HG03469 (cell line): ENCODE results near the gene SCMH1.

Experiments used
- ATAC-seq: cut with Tn5 transposase; IDR thresholded peaks from one replicate; pipeline ENCODE4 v1.9.1; 2021; ENCODE audit warnings: mild to moderate bottlenecking, moderate library complexity, moderate number of reproducible peaks; ENCODE audit not compliant: unreplicated experiment

Gene SCMH1

GRCh38 chr1:41033272-41033671 is 208.8 kb downstream of the SCMH1 start:
- no peak for ATAC-seq

DNA sequence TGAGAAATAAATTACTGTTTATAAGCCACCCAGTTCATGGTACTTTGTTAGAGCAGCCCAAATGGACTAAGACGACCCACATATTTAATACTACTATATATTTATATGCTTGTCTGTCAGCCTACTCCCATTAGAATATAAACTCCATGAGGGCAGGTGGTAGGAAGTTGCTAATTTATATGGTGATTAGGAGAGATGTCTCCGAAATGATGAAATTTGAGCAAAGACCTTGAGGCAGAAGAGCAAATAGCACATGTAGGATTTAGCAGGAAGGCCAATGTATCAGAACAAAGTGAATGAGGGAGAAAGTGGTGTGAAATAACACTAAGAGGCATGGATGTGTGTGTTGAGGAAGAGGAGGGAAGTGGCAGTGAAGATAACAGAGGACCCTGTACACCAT is 210.0 kb downstream of the SCMH1 start:
- ATAC-seq, result no peak

GRCh38 chr1:41030872-41031616 is 211.1 kb downstream of the SCMH1 start:
- ATAC-seq, result no peak

- ATAC-seq, result no peak
These were observed 214.0 kb downstream of the SCMH1 start for GRCh38 chr1:41028034-41028642.

DNA sequence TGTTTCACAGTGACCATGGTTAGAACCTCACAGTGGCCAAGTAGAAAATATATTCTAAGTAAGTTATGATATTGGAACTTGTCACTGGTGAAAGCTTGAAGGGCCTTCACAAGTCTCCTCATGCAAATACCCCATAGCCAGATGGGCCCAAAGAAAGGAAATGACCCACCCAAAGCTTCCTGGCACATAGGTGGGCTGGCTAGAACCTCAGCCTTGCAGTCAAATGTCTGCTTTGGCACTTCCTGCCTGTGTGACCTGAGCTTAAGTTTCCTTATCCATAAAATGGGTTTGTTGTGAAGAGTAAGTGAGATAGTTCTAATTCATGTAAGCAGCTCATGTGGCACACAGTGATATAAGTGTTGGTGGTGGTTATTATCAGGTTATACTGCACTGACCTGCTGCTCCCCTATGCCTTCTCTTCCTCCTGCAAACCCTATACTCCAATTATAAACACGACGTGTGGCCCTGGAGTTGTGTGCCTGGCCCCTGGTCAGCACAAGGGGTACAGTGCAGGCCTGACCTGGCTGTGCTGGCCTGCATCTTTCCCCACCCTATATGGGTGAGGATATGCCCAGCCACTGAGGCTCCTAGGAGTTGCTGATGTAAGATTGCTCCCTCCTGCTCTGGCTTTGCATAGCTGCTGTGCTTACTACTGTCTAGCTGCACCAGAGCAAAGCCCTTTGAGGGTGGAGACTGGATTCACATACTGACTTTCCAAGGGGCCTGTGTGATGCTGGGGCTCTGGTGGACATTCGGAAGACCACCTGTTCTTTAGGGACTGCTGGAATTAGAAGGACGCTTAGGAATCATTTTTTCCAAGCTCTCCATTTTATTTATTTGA is 215.9 kb downstream of the SCMH1 start:
- no peak for ATAC-seq

DNA sequence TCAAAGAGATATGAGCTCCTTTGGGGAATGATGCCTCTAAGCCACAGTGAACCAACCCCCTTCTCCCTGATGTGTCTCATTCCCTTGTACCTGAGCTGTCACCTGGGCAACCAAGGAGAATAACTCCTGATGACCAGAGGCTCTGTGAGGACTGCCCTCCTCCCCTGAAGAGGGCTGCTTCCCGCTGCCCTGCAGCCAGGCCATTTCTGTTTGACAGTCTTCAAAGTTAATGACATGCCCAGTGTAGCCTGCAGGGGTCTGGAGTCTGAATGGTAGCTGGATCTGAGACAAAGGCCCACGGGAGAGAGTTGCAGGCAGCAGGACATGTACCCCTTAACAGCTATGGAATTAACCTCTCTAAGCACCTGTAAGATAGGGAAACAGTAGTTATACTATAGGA is 217.2 kb downstream of the SCMH1 start:
- ATAC-seq, result no peak

- ATAC-seq, result no peak
These were observed 218.7 kb downstream of the SCMH1 start for GRCh38 chr1:41023279-41023990.

DNA sequence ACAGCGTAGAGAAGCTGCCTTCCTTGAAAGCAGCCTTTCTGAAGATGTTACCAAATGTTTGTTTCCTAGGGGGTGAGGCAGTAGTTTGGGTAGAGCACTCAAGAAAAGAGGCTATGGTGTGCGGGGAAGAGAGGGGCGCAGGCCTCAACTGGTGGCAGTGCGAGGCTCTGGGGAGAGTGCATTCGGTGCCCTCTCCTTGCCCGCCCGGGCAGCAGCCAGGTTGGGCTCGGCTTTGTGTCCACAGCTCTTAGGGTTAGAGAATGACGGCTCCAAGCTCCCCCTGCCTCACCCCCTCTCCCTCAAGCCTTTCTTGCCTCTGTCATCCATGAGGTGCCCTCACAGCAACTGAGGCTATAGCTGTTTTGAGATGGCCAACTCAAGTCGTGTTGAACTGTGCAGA is 219.7 kb downstream of the SCMH1 start:
- no peak for ATAC-seq

DNA sequence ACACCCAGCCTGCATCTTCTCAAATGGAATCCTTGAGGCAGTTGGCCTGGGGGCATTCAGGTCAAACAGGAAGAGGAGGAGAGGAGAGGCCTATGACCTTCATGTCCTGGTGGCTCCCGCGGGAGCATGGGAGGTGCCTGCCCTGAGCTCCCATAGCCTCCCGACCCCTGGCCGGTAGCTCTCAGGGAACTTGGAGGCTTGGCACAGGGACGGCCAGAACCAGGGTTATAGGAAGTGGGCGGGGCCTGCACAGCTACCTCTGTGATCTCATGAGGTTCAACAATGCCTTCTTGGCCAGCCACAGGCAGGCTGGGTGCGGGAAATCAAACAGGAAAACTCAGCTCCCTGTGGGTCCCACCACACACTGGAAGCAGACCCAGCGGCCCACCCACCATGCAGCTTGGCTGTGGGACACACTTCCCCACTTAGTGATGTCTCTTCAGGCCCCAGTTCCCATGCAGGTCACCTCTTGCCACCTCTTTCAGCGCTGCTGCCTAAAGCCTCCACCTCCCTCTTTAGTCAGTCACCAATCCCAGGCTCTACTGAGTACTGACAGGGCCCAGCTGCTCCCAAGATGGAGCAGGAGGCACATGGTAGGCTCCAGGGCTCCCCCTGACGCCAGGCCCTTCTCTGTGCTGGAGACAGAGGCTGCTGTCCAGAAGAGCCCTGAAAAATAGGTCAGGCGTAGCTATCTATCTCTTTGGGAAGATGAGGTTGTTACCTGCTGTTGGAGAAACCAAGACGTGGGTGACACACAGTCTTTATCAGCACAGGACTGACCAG is 220.4 kb downstream of the SCMH1 start, which contains the start of gene SLFNL1:
SLFNL1 (minus strand) TSS at position 200 of the 783 bp plus-strand sequence. CDS start 1,065 bp downstream, outside the sequence.
- no peak for ATAC-seq

- ATAC-seq, result no peak
These were observed 221.5 kb downstream of the SCMH1 start for GRCh38 chr1:41020654-41021053.

- no peak for ATAC-seq
These were observed 222.0 kb downstream of the SCMH1 start for GRCh38 chr1:41020109-41020576.

- ATAC-seq, result no peak
These were observed 222.8 kb downstream of the SCMH1 start for GRCh38 chr1:41019353-41019745.

DNA sequence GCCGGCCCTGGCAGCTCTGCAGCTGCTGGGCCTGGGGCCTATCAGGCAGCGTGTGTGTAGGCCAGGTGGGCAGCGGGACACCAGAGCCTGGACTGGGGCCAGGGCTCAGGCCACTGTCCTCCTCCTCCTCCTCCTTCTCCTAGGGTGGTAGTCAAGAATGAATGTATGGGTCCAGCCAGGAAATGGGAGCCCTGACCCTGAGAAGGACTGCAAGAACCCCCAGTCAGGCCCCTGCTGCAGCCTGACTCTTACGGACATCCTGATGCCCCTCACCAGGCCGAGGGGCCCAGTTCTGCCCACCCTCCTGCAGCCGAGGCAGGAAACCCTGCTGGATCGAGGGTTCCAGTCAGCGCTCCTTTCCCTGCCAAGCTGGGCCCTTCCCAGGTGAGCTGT is 224.1 kb downstream of the SCMH1 start:
- no peak for ATAC-seq

DNA sequence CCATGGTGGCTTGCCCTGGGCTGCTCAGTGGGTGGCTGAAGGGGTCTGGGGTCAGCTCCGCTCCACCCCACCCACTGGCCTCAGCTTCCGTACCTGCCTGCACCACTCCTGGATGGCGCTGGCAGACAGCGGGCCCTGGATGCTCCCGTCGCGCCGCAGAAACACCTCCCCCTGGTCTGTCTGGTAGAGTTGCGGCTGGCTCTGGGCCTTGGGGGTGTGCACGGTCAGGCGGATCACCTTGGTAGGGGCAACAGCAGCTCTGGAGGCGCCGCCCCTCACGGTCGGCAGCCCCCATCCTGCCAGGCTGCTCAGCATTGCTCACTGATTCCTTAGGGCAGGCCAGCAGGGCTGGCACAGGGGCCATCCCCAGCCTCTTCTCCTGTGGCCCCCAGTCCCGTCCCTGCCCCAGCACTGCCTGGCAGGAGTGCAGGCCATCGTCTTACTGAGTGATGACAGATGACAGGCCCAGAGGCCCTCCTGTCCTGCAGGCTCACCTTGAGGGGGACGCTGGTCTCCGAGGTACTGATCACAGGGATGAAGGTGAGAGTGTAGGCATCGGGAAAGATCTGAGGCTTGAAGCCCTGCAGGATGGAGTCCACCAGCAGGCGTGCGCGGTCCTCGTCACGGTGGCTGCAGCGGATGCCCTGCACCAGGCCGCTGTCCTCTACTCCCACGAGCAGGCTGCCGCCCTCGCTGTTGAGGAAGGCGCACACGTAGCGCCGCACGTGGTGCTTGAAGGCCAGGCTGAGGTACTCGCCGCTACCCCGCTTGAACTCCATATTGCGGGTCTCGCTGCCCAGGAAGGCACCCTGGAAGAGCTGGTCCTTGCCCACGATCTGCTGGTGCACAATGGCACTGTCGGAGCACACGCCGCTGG is 224.7 kb downstream of the SCMH1 start:
- ATAC-seq, result no peak

- ATAC-seq, result no peak
These were observed 226.1 kb downstream of the SCMH1 start for GRCh38 chr1:41015897-41016470.

- no peak for ATAC-seq
These were observed 226.7 kb downstream of the SCMH1 start for GRCh38 chr1:41015281-41015896.

GRCh38 chr1:41014871-41015270 is 227.2 kb downstream of the SCMH1 start:
- ATAC-seq, result no peak

DNA sequence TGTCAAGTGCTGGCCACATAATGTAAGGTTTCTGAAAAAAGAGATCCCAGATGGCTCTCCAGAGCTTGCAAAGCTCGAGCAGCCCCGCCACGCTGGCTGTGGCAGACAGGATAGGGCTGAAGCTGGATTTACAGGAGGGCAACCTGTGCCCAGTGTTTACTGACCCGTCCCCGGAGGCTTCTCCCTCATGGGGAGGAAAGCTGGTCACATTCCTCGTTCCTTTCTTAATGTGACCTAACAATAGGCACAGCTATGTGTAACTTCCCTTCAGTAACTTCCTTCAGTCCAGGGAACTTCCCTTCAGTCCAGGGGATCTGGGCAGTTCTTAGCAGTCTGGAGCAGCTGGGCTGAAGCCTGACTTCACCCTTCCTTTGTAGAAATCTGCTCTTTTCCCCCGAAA is 228.3 kb downstream of the SCMH1 start:
- no peak for ATAC-seq
